ENCODE results near the gene RHOJ. TPM values are rescaled to one million over a fixed set of nuclear protein-coding genes. Genes with fewer than 3 reads are reported as not detected.

RHOJ gene
- total and polyA plus RNA-seq, 2 of the 4 experiments (the other 2 are of a cell fraction): 9.5 to 33.9 TPM

GRCh38 chr14:63212209-63212608 lies 8.0 kb downstream of the RHOJ start:
- H2BK120ac ChIP-seq (ENCODE audit: low read depth, low read length): no peak overlapping the region
- H3K36me3 ChIP-seq (ENCODE audit: control insufficient read depth, insufficient read depth, low read length): no peaks in the 10 kb centered on the region
- H3K9me3 ChIP-seq (ENCODE audit: control insufficient read depth, insufficient read depth, low read length): no peaks in the 10 kb centered on the region
- no peaks in the 10 kb centered on the region for H3K27me3 ChIP-seq (ENCODE audit: control insufficient read depth, insufficient read depth, low read length)
- H4K8ac ChIP-seq (ENCODE audit: low read depth in 2 of 2, low read length in 2 of 2): no peak overlapping the region
- no peak overlapping the region for H3K27ac ChIP-seq (ENCODE audit: insufficient read depth, low read length)
- DNase-seq (no peak), ATAC-seq (ENCODE audit: low read depth) (no peak)
- H3K9ac ChIP-seq (ENCODE audit: low read depth, low read length): no peak overlapping the region
- H3K4me3 ChIP-seq (ENCODE audit: insufficient read depth, low read depth, low read length): no peak overlapping the region
- H3K9me1 ChIP-seq (ENCODE audit: insufficient read depth, low read length): no peaks in the 10 kb centered on the region
- no peak overlapping the region for H4K91ac ChIP-seq (ENCODE audit: insufficient read depth, low read depth, low read length)
- POLR2A ChIA-PET (ENCODE audit: unreplicated experiment): no interaction called here
- no peak overlapping the region for H3K18ac ChIP-seq (ENCODE audit: low read depth, low read length)
- no peak overlapping the region for H3K4ac ChIP-seq (ENCODE audit: low read depth, low read length)
- no peak overlapping the region for H3K23ac ChIP-seq (ENCODE audit: low read depth, low read length)
- no peak overlapping the region for H3K14ac ChIP-seq (replicated peaks; ENCODE audit: low read depth, low read length)
- WGBS, 2 experiments (ENCODE audit: extremely low coverage in 2 of 2, insufficient read length in 1 of 2): no CpG with 5 or more reads among the region's 2 CpGs
- intact Hi-C loops (cut with micrococcal nuclease) (no loop called here), in situ Hi-C loops (cut with MboI; ENCODE audit: low sequenced_read_pairs) (no loop called here), dilution Hi-C loops (cut with HindIII; ENCODE audit: low sequenced_read_pairs, unreplicated experiment) (no loop called here)
- CTCF ChIA-PET: no interaction called here
- no peak overlapping the region for H3K56ac ChIP-seq (ENCODE audit: extremely low read depth, insufficient read depth, low read length)
- BruUV-seq (replicated peaks): no TSS peak
- H2AK9ac ChIP-seq (replicated peaks; ENCODE audit: low read depth, low read length, poor library complexity): no peak overlapping the region
- no peak overlapping the region for H2BK5ac ChIP-seq (ENCODE audit: low read depth, low read length, poor library complexity, severe bottlenecking)
- no peak overlapping the region for H2BK15ac ChIP-seq (ENCODE audit: low read depth, low read length)
- H3K4me2 ChIP-seq (ENCODE audit: low read depth, low read length): no peak overlapping the region
- no peaks in the 10 kb centered on the region for H4K20me1 ChIP-seq (ENCODE audit: insufficient read depth, low read length)
- no peak for TF ChIP-seq CEBPB (IDR thresholded peaks at IDR 0.05; ENCODE audit: low read depth, low read length)
- TF ChIP-seq CTCF (conservative IDR thresholded peaks at IDR 0.05; ENCODE audit: low read depth, low read length): 0 out of 2 replicates have a peak, but pooled peaks have one; percentile 7
- TF ChIP-seq NFE2L2 (IDR thresholded peaks at IDR 0.05; ENCODE audit: low read depth, low read length): no peak
- no peak for TF ChIP-seq CHD1 (IDR thresholded peaks at IDR 0.05; ENCODE audit: low read depth, low read length)
- no peak for TF ChIP-seq USF2 (IDR thresholded peaks at IDR 0.05; ENCODE audit: low read depth, low read length)
- no peak for TF ChIP-seq MXI1 (IDR thresholded peaks at IDR 0.05; ENCODE audit: borderline replicate concordance, low read depth, low read length)
- H2BK20ac ChIP-seq (ENCODE audit: low read depth, low read length): no peak overlapping the region
- H2AK5ac ChIP-seq (ENCODE audit: low read depth, low read length): no peak overlapping the region
- H2AFZ ChIP-seq (replicated peaks; ENCODE audit: low read length, poor library complexity): no peak overlapping the region
- no peaks in the 10 kb centered on the region for H3K4me1 ChIP-seq (ENCODE audit: control insufficient read depth, insufficient read depth, low read length)
- no peak overlapping the region for H4K5ac ChIP-seq (ENCODE audit: low read depth, low read length)
- no peaks in the 10 kb centered on the region for H3K79me1 ChIP-seq (ENCODE audit: low read depth in 1 of 2, low read length in 2 of 2)

Data from IMR-90 (cell line).